ENCODE measurements around the gene ZHX3. TPM values are rescaled to one million over a fixed set of nuclear protein-coding genes. Genes with fewer than 3 reads are reported as not detected.

Gene ZHX3
- total and polyA plus RNA-seq, 2 of the 13 experiments (the other 11 are each of a cell fraction or from before 2014, with no cell fraction given), result 8.4 to 11.7 TPM

- TF ChIP-seq HIC2 (CRISPR knock-in tag; IDR thresholded peaks at IDR 0.05; ENCODE audit: low read depth) (no peak; the same call in 1 of the 2 replicates), ZNF775 (CRISPR knock-in tag; IDR thresholded peaks at IDR 0.05; ENCODE audit: borderline replicate concordance) (no peak), SIN3A (IDR thresholded peaks at IDR 0.05; ENCODE audit: borderline replicate concordance, low read depth, low read length) (no peak), ZNF432 (CRISPR knock-in tag; IDR thresholded peaks at IDR 0.05; ENCODE audit: borderline replicate concordance) (no peak), PPARG (CRISPR knock-in tag; conservative IDR thresholded peaks at IDR 0.05) (peak; percentile 31; the same call in 1 of the 2 replicates), HNF4A (CRISPR knock-in tag; IDR thresholded peaks at IDR 0.05) (peak; percentile 56), BATF2 (CRISPR knock-in tag; IDR thresholded peaks at IDR 0.05) (no peak), ETS1 (CRISPR knock-in tag; IDR thresholded peaks at IDR 0.05) (no peak), JDP2 (CRISPR knock-in tag; IDR thresholded peaks at IDR 0.05; ENCODE audit: borderline replicate concordance) (no peak), GABPB1 (CRISPR knock-in tag; IDR thresholded peaks at IDR 0.05) (peak; percentile 26; the same call in 1 of the 2 replicates), NCOR1 (IDR thresholded peaks at IDR 0.05; ENCODE audit: borderline replicate concordance, low read length) (no peak; the same call in 1 of the 2 replicates), ESRRA (CRISPR knock-in tag; IDR thresholded peaks at IDR 0.05; ENCODE audit: low read depth) (no peak), ZNF468 (CRISPR knock-in tag; IDR thresholded peaks at IDR 0.05) (no peak), ATF6 (CRISPR knock-in tag; conservative IDR thresholded peaks at IDR 0.05) (no peak), ZBTB25 (CRISPR knock-in tag; IDR thresholded peaks at IDR 0.05) (no peak), SMYD3 (CRISPR knock-in tag; IDR thresholded peaks at IDR 0.05) (no peak), HOMEZ (CRISPR knock-in tag; IDR thresholded peaks at IDR 0.05; ENCODE audit: low read depth) (peak; percentile 82; the same call in 1 of the 2 replicates), ZBTB14 (CRISPR knock-in tag; IDR thresholded peaks at IDR 0.05) (no peak), ZKSCAN8 (CRISPR knock-in tag; IDR thresholded peaks at IDR 0.05; ENCODE audit: borderline replicate concordance) (peak; percentile 53; the same call in 1 of the 2 replicates)
Observed at GRCh38 chr20:41151134-41151869, 166.2 kb downstream of the ZHX3 start (continued).
